Fibroblast of lung (primary cell): Measurements from ENCODE around the gene SLC27A4. TPM values are rescaled to one million over a fixed set of nuclear protein-coding genes. Genes with fewer than 3 reads are reported as not detected.

Experiments
- DNase-seq, 2 donors: peaks; one replicate each; pipeline versions ENCODE4 v3.0.0 to v3.0.0-alpha.2; 2010; ENCODE audit warnings: low read depth in 2 of 2
- H2AFZ ChIP-seq: 2 replicates; pipeline ENCODE4 v1.5.1; 2012; ENCODE audit warnings: low read length, control low read depth, inconsistent platforms
- H3K27ac ChIP-seq: 2 replicates; pipeline ENCODE4 v1.5.1; 2011; ENCODE audit warnings: low read length, control low read depth; ENCODE audit not compliant: insufficient read depth
- H3K27me3 ChIP-seq: 2 replicates; pipeline ENCODE4 v1.5.1; 2011; ENCODE audit warnings: mild to moderate bottlenecking, low read length; ENCODE audit not compliant: control insufficient read depth, insufficient read depth
- H3K36me3 ChIP-seq: 2 replicates; pipeline ENCODE4 v1.5.1; 2011; ENCODE audit warnings: low read length; ENCODE audit not compliant: control insufficient read depth, insufficient read depth
- H3K4me1 ChIP-seq: 2 replicates; pipeline ENCODE4 v1.5.1; 2011; ENCODE audit warnings: low read length; ENCODE audit not compliant: control insufficient read depth, insufficient read depth; ENCODE audit errors: extremely low read depth
- H3K4me2 ChIP-seq: 2 replicates; pipeline ENCODE4 v1.5.1; 2011; ENCODE audit warnings: low read length, control low read depth; ENCODE audit not compliant: insufficient read depth; ENCODE audit errors: extremely low read depth
- H3K4me3 ChIP-seq, 4 experiments: fragments of 200-600 bp in 1 of 4; sonication (generic) in 1 of 4; replicated peaks in 1 of 4; 2 replicates each; pipeline ENCODE4 v1.5.1; 2011 to 2016; ENCODE audit warnings: low read length in 4 of 4, low read depth in 3 of 4, mild to moderate bottlenecking in 3 of 4, control low read depth in 2 of 4, inconsistent platforms in 1 of 4, mixed read lengths in 1 of 4; ENCODE audit not compliant: insufficient read depth in 1 of 4; ENCODE audit errors: control extremely low read depth in 1 of 4
- H3K79me2 ChIP-seq: 2 replicates; pipeline ENCODE4 v1.5.1; 2012; ENCODE audit warnings: mild to moderate bottlenecking, low read length, inconsistent platforms; ENCODE audit not compliant: control insufficient read depth, insufficient read depth
- H3K9ac ChIP-seq: 2 replicates; pipeline ENCODE4 v1.5.1; 2011; ENCODE audit warnings: mild to moderate bottlenecking, low read length, control low read depth; ENCODE audit not compliant: insufficient read depth
- H3K9me3 ChIP-seq: 2 replicates; pipeline ENCODE4 v1.5.1; 2012; ENCODE audit warnings: low read depth, low read length; ENCODE audit not compliant: control insufficient read depth, insufficient read depth
- H4K20me1 ChIP-seq: 2 replicates; pipeline ENCODE4 v1.5.1; 2011; ENCODE audit warnings: low read length; ENCODE audit not compliant: control insufficient read depth, insufficient read depth; ENCODE audit errors: extremely low read depth
- EZH2 ChIP-seq: IDR thresholded peaks from 2 replicates; pipeline ENCODE4 v1.5.1; 2012; ENCODE audit warnings: low read length, control low read depth, mild to moderate bottlenecking; ENCODE audit errors: missing control alignments
- polyA plus RNA-seq, 2 donors: library from polyadenylated mRNA; depleted of rRNA in 1 of 2; stranded (reverse) in 1 of 2; unstranded in 1 of 2; fragments of >200 nt; gene quantifications; 2 replicates each; pipeline ENCODE4 v1.2.1, GENCODE V29; 2011 to 2012; ENCODE audit warnings: missing spikeins in 1 of 2
- total RNA-seq: library from RNA; depleted of rRNA; stranded (reverse); fragments of >200 nt; gene quantifications from 2 replicates; pipeline ENCODE4 v1.2.1, GENCODE V29; 2014
- TF ChIP-seq, protein P1 (sequence below), 2 donors: IDR thresholded peaks in 1 of 2; conservative IDR thresholded peaks in 1 of 2; 1 replicate in 1 of 2; 2 replicates in 1 of 2; pipeline ENCODE4 v1.5.1; 2011 to 2012; ENCODE audit warnings: low read length in 2 of 2, control low read depth in 1 of 2, inconsistent platforms in 1 of 2, low read depth in 1 of 2, mild to moderate bottlenecking in 1 of 2

The SLC27A4 gene
- total and polyA plus RNA-seq, 2 donors (not counting 1 experiment from before 2014, with no cell fraction given) = 10.3 to 11.7 TPM

DNA sequence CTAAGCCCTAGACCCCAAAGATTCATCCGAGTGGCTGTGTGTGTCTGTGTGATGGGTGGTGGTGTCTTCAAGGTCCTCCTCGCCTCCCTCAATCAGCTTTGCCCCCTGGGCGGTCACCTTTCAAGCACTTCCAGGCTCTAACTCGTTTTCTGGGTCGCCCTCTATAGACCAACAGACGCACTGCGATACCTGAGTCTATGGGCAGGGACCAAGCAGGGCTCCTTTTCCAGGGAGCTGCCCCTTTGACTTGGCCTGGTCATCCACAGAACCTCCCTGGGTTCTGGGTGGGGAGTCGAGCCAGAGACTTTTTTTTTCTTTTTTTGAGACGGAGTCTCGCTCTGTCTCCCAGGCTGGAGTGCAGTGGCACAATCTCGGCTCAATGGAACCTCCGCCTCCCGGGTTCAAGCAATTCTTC lies 1.1 kb downstream of the SLC27A4 start:
- TF ChIP-seq, protein P1, sequence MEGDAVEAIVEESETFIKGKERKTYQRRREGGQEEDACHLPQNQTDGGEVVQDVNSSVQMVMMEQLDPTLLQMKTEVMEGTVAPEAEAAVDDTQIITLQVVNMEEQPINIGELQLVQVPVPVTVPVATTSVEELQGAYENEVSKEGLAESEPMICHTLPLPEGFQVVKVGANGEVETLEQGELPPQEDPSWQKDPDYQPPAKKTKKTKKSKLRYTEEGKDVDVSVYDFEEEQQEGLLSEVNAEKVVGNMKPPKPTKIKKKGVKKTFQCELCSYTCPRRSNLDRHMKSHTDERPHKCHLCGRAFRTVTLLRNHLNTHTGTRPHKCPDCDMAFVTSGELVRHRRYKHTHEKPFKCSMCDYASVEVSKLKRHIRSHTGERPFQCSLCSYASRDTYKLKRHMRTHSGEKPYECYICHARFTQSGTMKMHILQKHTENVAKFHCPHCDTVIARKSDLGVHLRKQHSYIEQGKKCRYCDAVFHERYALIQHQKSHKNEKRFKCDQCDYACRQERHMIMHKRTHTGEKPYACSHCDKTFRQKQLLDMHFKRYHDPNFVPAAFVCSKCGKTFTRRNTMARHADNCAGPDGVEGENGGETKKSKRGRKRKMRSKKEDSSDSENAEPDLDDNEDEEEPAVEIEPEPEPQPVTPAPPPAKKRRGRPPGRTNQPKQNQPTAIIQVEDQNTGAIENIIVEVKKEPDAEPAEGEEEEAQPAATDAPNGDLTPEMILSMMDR (conservative IDR thresholded peaks at IDR 0.05 in 1 of 2, IDR thresholded peaks at IDR 0.05 in 1 of 2; ENCODE audit: low read depth in 1 of 2, low read length in 2 of 2) = peak; percentile 48 to 76
- no peak for TF ChIP-seq EZH2
- peak; percentile 55 to 67 for DNase-seq
- Histone ChIP-seq H3K36me3 (peaks cover 9% of the 10 kb centered on the region), H2AFZ (peak overlapping the region; percentile 87), H3K4me2 (peak overlapping the region; percentile 99), H3K4me1 (peaks cover 2% of the 10 kb centered on the region), H3K27ac (no peak overlapping the region), H3K9ac (peak overlapping the region; percentile 16), H3K4me3 (peak overlapping the region; percentile 71 to 86 (median 81)), H4K20me1 (no peaks in the 10 kb centered on the region), H3K27me3 (no peaks in the 10 kb centered on the region), H3K9me3 (no peaks in the 10 kb centered on the region), H3K79me2 (no peaks in the 10 kb centered on the region)

- H3K79me2 ChIP-seq = no peaks in the 10 kb centered on the region
- no peak overlapping the region for H3K4me3 ChIP-seq
- H3K4me2 ChIP-seq = no peak overlapping the region
- no peaks in the 10 kb centered on the region for H3K27me3 ChIP-seq
- peaks cover 13% of the 10 kb centered on the region for H3K36me3 ChIP-seq
- no peaks in the 10 kb centered on the region for H3K9me3 ChIP-seq
- TF ChIP-seq, protein P1 (conservative IDR thresholded peaks at IDR 0.05 in 1 of 2, IDR thresholded peaks at IDR 0.05 in 1 of 2; ENCODE audit: low read depth in 1 of 2, low read length in 2 of 2) = no peak
- TF ChIP-seq EZH2 = no peak
- no peak overlapping the region for H3K27ac ChIP-seq
- H4K20me1 ChIP-seq = no peaks in the 10 kb centered on the region
- H2AFZ ChIP-seq = no peak overlapping the region
- H3K9ac ChIP-seq = no peak overlapping the region
- H3K4me1 ChIP-seq = peaks cover 2% of the 10 kb centered on the region
- DNase-seq = no peak
These were observed 2.8 kb downstream of the SLC27A4 start for GRCh38 chr9:128342971-128343680.

- Histone ChIP-seq H2AFZ (no peak overlapping the region), H3K4me3 (no peak overlapping the region), H3K27ac (no peak overlapping the region), H3K9me3 (no peaks in the 10 kb centered on the region), H3K4me2 (no peak overlapping the region), H3K79me2 (no peaks in the 10 kb centered on the region), H3K9ac (no peak overlapping the region), H3K36me3 (peaks cover 13% of the 10 kb centered on the region), H3K27me3 (no peaks in the 10 kb centered on the region), H4K20me1 (no peaks in the 10 kb centered on the region), H3K4me1 (peaks cover 2% of the 10 kb centered on the region)
- DNase-seq = no peak
- TF ChIP-seq, protein P1 (conservative IDR thresholded peaks at IDR 0.05 in 1 of 2, IDR thresholded peaks at IDR 0.05 in 1 of 2; ENCODE audit: low read depth in 1 of 2, low read length in 2 of 2) = no peak
- TF ChIP-seq EZH2 = no peak
These were observed 3.5 kb downstream of the SLC27A4 start for GRCh38 chr9:128343855-128344254.
